Measurements from ENCODE around the gene SNTB2.
"Not testable (repeated sequence)": the region's sequence is repeated elsewhere in the genome, so short reads cannot be mapped to it uniquely, and the experiment has no call there.

SNTB2 gene

GRCh38 chr16:69293401-69293800, 106.4 kb downstream of the SNTB2 start:
- Histone ChIP-seq H3K36me3 (ENCODE audit: control insufficient read depth in 1 of 2, insufficient read depth in 2 of 2, low read length in 2 of 2) (peaks cover 0 to 4% of the 10 kb centered on the region in 2 donors), H3K27me3 (ENCODE audit: low read depth, low read length) (no peaks in the 10 kb centered on the region), H3K9me3 (ENCODE audit: control insufficient read depth in 1 of 2, low read length in 2 of 2) (no peaks in the 10 kb centered on the region), H3K4me1 (ENCODE audit: control insufficient read depth in 1 of 2, insufficient read depth in 2 of 2, low read length in 2 of 2) (no peaks in the 10 kb centered on the region), H3K4me3 (ENCODE audit: low read depth in 1 of 2, low read length in 2 of 2) (no peak overlapping the region), H3K27ac (ENCODE audit: low read length) (no peak overlapping the region)

- no peak overlapping the region for H3K4me3 ChIP-seq (ENCODE audit: low read depth in 1 of 2, low read length in 2 of 2)
- H3K9me3 ChIP-seq (ENCODE audit: control insufficient read depth in 1 of 2, low read length in 2 of 2): no peaks in the 10 kb centered on the region
- H3K27me3 ChIP-seq (ENCODE audit: low read depth, low read length): no peaks in the 10 kb centered on the region
- peaks cover 0 to 4% of the 10 kb centered on the region in 2 donors for H3K36me3 ChIP-seq (ENCODE audit: control insufficient read depth in 1 of 2, insufficient read depth in 2 of 2, low read length in 2 of 2)
- no peaks in the 10 kb centered on the region for H3K4me1 ChIP-seq (ENCODE audit: control insufficient read depth in 1 of 2, insufficient read depth in 2 of 2, low read length in 2 of 2)
- no peak overlapping the region for H3K27ac ChIP-seq (ENCODE audit: low read length)
Observed at GRCh38 chr16:69294051-69294450, 107.1 kb downstream of the SNTB2 start.

GRCh38 chr16:69296771-69297170, 109.8 kb downstream of the SNTB2 start:
- H3K36me3 ChIP-seq (ENCODE audit: control insufficient read depth in 1 of 2, insufficient read depth in 2 of 2, low read length in 2 of 2): peaks cover 15 to 16% of the 10 kb centered on the region in 2 donors
- not testable (repeated sequence) for H3K27me3 ChIP-seq (ENCODE audit: low read depth, low read length); H3K9me3 ChIP-seq (ENCODE audit: control insufficient read depth in 1 of 2, low read length in 2 of 2); H3K27ac ChIP-seq (ENCODE audit: low read length); H3K4me3 ChIP-seq (ENCODE audit: low read depth in 1 of 2, low read length in 2 of 2); H3K4me1 ChIP-seq (ENCODE audit: control insufficient read depth in 1 of 2, insufficient read depth in 2 of 2, low read length in 2 of 2)

DNA sequence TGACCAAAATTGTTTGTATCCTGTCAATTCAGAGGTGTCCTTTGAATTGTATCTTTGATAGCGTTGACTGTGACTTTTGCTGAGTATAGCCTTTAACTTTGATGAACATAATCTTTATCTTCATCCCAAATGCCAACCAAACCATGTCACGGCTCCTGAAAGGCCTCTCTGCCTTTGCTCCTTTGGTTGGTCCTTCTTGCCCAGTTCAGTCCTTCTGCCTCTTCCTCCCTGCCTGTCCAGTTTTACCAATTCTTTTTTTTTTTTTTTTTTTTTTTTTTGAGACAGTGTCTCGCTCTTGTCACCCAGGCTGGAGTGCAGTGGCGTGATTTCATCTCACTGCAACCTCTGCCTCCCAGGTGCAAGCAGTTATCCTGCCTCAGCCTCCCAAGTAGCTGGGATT, 111.3 kb downstream of the SNTB2 start:
- H3K4me1 ChIP-seq (ENCODE audit: control insufficient read depth in 1 of 2, insufficient read depth in 2 of 2, low read length in 2 of 2): no peaks in the 10 kb centered on the region
- no peak overlapping the region for H3K4me3 ChIP-seq (ENCODE audit: low read depth in 1 of 2, low read length in 2 of 2)
- H3K9me3 ChIP-seq (ENCODE audit: control insufficient read depth in 1 of 2, low read length in 2 of 2): no peaks in the 10 kb centered on the region
- no peaks in the 10 kb centered on the region for H3K27me3 ChIP-seq (ENCODE audit: low read depth, low read length)
- H3K36me3 ChIP-seq (ENCODE audit: control insufficient read depth in 1 of 2, insufficient read depth in 2 of 2, low read length in 2 of 2): peaks cover 17 to 21% of the 10 kb centered on the region in 2 donors
- H3K27ac ChIP-seq (ENCODE audit: low read length): no peak overlapping the region

DNA sequence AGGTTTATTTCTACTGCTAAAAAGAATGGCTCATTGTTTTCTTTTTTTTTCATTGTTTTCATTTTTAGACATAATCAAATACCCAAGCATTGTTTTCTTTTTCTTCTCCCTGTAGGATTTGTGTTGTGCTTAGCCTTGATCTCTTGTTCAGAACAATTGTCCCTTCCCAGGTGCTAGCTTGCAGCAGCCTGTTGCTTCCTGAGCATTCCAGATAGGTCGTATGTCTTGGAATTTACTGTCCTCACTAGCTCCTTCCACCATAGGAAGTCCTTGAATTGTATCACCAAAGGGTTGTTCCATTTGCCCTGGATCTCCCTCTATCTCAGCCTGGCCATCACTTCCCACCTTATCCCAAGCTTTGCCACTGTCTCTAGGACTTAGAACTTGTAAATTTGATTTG, 114.2 kb downstream of the SNTB2 start:
- H3K4me3 ChIP-seq (ENCODE audit: low read depth in 1 of 2, low read length in 2 of 2): no peak overlapping the region
- no peaks in the 10 kb centered on the region for H3K27me3 ChIP-seq (ENCODE audit: low read depth, low read length)
- no peaks in the 10 kb centered on the region for H3K4me1 ChIP-seq (ENCODE audit: control insufficient read depth in 1 of 2, insufficient read depth in 2 of 2, low read length in 2 of 2)
- no peaks in the 10 kb centered on the region for H3K9me3 ChIP-seq (ENCODE audit: control insufficient read depth in 1 of 2, low read length in 2 of 2)
- H3K36me3 ChIP-seq (ENCODE audit: control insufficient read depth in 1 of 2, insufficient read depth in 2 of 2, low read length in 2 of 2): peaks cover 17 to 29% of the 10 kb centered on the region in 2 donors
- H3K27ac ChIP-seq (ENCODE audit: low read length): no peak overlapping the region

- no peak overlapping the region for H3K27ac ChIP-seq (ENCODE audit: low read length)
- H3K36me3 ChIP-seq (ENCODE audit: control insufficient read depth in 1 of 2, insufficient read depth in 2 of 2, low read length in 2 of 2): peaks cover 17 to 29% of the 10 kb centered on the region in 2 donors
- H3K9me3 ChIP-seq (ENCODE audit: control insufficient read depth in 1 of 2, low read length in 2 of 2): no peaks in the 10 kb centered on the region
- no peak overlapping the region for H3K4me3 ChIP-seq (ENCODE audit: low read depth in 1 of 2, low read length in 2 of 2)
- no peaks in the 10 kb centered on the region for H3K4me1 ChIP-seq (ENCODE audit: control insufficient read depth in 1 of 2, insufficient read depth in 2 of 2, low read length in 2 of 2)
- H3K27me3 ChIP-seq (ENCODE audit: low read depth, low read length): no peaks in the 10 kb centered on the region
Observed at GRCh38 chr16:69301861-69302260, 114.9 kb downstream of the SNTB2 start.

GRCh38 chr16:69302301-69302700, 115.3 kb downstream of the SNTB2 start:
- Histone ChIP-seq H3K9me3 (ENCODE audit: control insufficient read depth in 1 of 2, low read length in 2 of 2) (no peaks in the 10 kb centered on the region), H3K36me3 (ENCODE audit: control insufficient read depth in 1 of 2, insufficient read depth in 2 of 2, low read length in 2 of 2) (peaks cover 17 to 29% of the 10 kb centered on the region in 2 donors), H3K27ac (ENCODE audit: low read length) (no peak overlapping the region), H3K27me3 (ENCODE audit: low read depth, low read length) (no peaks in the 10 kb centered on the region), H3K4me1 (ENCODE audit: control insufficient read depth in 1 of 2, insufficient read depth in 2 of 2, low read length in 2 of 2) (no peaks in the 10 kb centered on the region), H3K4me3 (ENCODE audit: low read depth in 1 of 2, low read length in 2 of 2) (no peak overlapping the region)

GRCh38 chr16:69306031-69306430, 119.1 kb downstream of the SNTB2 start:
- no peaks in the 10 kb centered on the region for H3K9me3 ChIP-seq (ENCODE audit: control insufficient read depth in 1 of 2, low read length in 2 of 2)
- H3K4me3 ChIP-seq (ENCODE audit: low read depth in 1 of 2, low read length in 2 of 2): no peak overlapping the region
- peaks cover 9 to 13% of the 10 kb centered on the region in 2 donors for H3K36me3 ChIP-seq (ENCODE audit: control insufficient read depth in 1 of 2, insufficient read depth in 2 of 2, low read length in 2 of 2)
- no peak overlapping the region for H3K27ac ChIP-seq (ENCODE audit: low read length)
- no peaks in the 10 kb centered on the region for H3K4me1 ChIP-seq (ENCODE audit: control insufficient read depth in 1 of 2, insufficient read depth in 2 of 2, low read length in 2 of 2)
- H3K27me3 ChIP-seq (ENCODE audit: low read depth, low read length): no peaks in the 10 kb centered on the region

DNA sequence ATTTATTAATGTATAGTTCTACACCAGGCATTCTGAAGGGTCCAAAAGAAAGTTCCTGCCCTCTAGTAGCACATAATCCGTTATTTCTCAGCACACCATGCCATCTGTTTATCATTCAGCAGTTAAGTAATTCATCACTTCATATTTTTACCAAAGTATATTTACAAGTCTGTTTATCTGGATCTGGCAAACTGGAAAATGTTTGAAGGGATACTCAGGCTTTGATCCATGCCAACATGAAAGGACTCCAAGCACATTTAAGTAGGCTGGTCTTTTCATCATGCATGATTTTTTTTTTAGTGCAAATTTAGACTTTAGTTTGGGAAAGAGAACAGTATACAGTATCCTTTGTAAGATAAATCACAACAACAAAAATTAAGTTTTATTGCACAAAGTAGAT, 120.1 kb downstream of the SNTB2 start:
- Histone ChIP-seq H3K4me3 (ENCODE audit: low read depth in 1 of 2, low read length in 2 of 2) (no peak overlapping the region), H3K27ac (ENCODE audit: low read length) (no peak overlapping the region), H3K4me1 (ENCODE audit: control insufficient read depth in 1 of 2, insufficient read depth in 2 of 2, low read length in 2 of 2) (peaks cover 0 to 2% of the 10 kb centered on the region in 2 donors), H3K27me3 (ENCODE audit: low read depth, low read length) (no peaks in the 10 kb centered on the region), H3K9me3 (ENCODE audit: control insufficient read depth in 1 of 2, low read length in 2 of 2) (no peaks in the 10 kb centered on the region), H3K36me3 (ENCODE audit: control insufficient read depth in 1 of 2, insufficient read depth in 2 of 2, low read length in 2 of 2) (peaks cover 0 to 13% of the 10 kb centered on the region in 2 donors)

DNA sequence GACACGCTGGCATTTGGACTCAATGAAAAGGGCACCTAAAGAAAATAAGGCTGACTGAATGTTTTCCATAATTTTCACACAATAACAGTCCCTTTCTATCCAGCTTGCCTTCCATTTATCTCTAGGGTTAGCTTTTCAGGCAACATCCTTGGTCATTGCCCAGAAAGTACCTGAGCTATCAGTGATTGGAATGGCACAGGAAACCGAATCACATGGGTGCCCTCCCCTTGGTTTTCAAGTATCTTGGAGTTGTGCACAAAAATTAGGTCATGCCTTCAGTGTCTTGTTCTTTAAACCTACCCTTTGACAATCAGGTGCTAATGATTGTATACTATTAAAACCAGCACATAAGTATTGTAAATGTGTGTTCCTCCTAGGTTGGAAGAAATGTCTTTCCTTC, 120.9 kb downstream of the SNTB2 start:
- Histone ChIP-seq H3K36me3 (ENCODE audit: control insufficient read depth in 1 of 2, insufficient read depth in 2 of 2, low read length in 2 of 2) (peaks cover 0 to 10% of the 10 kb centered on the region in 2 donors), H3K9me3 (ENCODE audit: control insufficient read depth in 1 of 2, low read length in 2 of 2) (no peaks in the 10 kb centered on the region), H3K4me1 (ENCODE audit: control insufficient read depth in 1 of 2, insufficient read depth in 2 of 2, low read length in 2 of 2) (peaks cover 0 to 9% of the 10 kb centered on the region in 2 donors), H3K27ac (ENCODE audit: low read length) (no peak overlapping the region), H3K4me3 (ENCODE audit: low read depth in 1 of 2, low read length in 2 of 2) (no peak overlapping the region), H3K27me3 (ENCODE audit: low read depth, low read length) (no peaks in the 10 kb centered on the region)

- Histone ChIP-seq H3K4me3 (ENCODE audit: low read depth in 1 of 2, low read length in 2 of 2) (no peak overlapping the region), H3K27ac (ENCODE audit: low read length) (no peak overlapping the region), H3K27me3 (ENCODE audit: low read depth, low read length) (no peaks in the 10 kb centered on the region), H3K36me3 (ENCODE audit: control insufficient read depth in 1 of 2, insufficient read depth in 2 of 2, low read length in 2 of 2) (no peaks in the 10 kb centered on the region), H3K4me1 (ENCODE audit: control insufficient read depth in 1 of 2, insufficient read depth in 2 of 2, low read length in 2 of 2) (peaks cover 0 to 9% of the 10 kb centered on the region in 2 donors), H3K9me3 (ENCODE audit: control insufficient read depth in 1 of 2, low read length in 2 of 2) (no peaks in the 10 kb centered on the region)
Observed at GRCh38 chr16:69309316-69309715, 122.4 kb downstream of the SNTB2 start.
